ENCODE measurements around the gene ARID2.

The ARID2 gene

GRCh38 chr12:45872446-45872845 lies 142.9 kb downstream of the ARID2 start:
- Histone ChIP-seq H3F3A (ENCODE audit: control insufficient read depth, insufficient read depth) (no peaks in the 10 kb centered on the region), H3K27ac (ENCODE audit: low read depth, low read length) (no peak overlapping the region), H3K79me2 (ENCODE audit: control insufficient read depth, low read length) (no peaks in the 10 kb centered on the region), H3K4me2 (ENCODE audit: low read length) (no peak overlapping the region), H4K20me1 (ENCODE audit: control insufficient read depth, insufficient read depth, low read depth, low read length) (no peaks in the 10 kb centered on the region), H3K4me3 (ENCODE audit: low read length) (no peak overlapping the region), H3K9me2 (replicated peaks; ENCODE audit: control insufficient read depth, low read length) (no peaks in the 10 kb centered on the region), H3K36me3 (ENCODE audit: control insufficient read depth, low read length) (peaks cover 56% of the 10 kb centered on the region), H3K27me3 (ENCODE audit: control insufficient read depth, low read length) (no peaks in the 10 kb centered on the region), H3K4me1 (ENCODE audit: control insufficient read depth, low read length) (no peaks in the 10 kb centered on the region), H3K9me3 (ENCODE audit: control insufficient read depth, insufficient read depth, low read length) (no peaks in the 10 kb centered on the region)
- TF ChIP-seq EZH2phosphoT487 (IDR thresholded peaks at IDR 0.05; ENCODE audit: borderline replicate concordance, low read length) (no peak), CTCF (IDR thresholded peaks at IDR 0.05; ENCODE audit: low read depth, low read length, poor library complexity, severe bottlenecking) (no peak)

DNA sequence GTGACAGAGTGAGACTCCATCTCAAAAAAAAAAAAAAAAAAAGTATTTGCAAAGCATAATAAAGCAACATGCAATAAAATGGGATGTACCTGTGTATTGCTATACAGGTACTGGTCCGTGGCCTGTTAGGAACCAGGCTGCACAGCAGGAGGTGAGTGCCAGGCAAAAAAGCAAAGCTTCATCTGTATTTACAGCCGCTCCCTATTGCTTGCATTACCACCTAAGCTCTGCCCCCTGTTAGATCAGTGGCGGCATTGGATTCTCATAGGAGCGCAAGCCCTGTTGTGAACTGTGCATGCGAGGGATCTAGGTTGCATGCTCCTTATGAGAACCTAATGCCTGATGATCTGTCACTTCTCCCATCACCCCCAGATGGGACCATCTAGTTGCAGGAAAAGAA lies 147.6 kb downstream of the ARID2 start:
- Histone ChIP-seq H3K36me3 (ENCODE audit: control insufficient read depth, low read length) (peaks cover 74% of the 10 kb centered on the region), H3K4me3 (ENCODE audit: low read length) (no peak overlapping the region), H3K4me1 (ENCODE audit: control insufficient read depth, low read length) (no peaks in the 10 kb centered on the region), H3K4me2 (ENCODE audit: low read length) (no peak overlapping the region), H3K27ac (ENCODE audit: low read depth, low read length) (no peak overlapping the region), H3K9me3 (ENCODE audit: control insufficient read depth, insufficient read depth, low read length) (no peaks in the 10 kb centered on the region), H3K9me2 (replicated peaks; ENCODE audit: control insufficient read depth, low read length) (no peaks in the 10 kb centered on the region), H4K20me1 (ENCODE audit: control insufficient read depth, insufficient read depth, low read depth, low read length) (no peaks in the 10 kb centered on the region), H3F3A (ENCODE audit: control insufficient read depth, insufficient read depth) (no peaks in the 10 kb centered on the region), H3K79me2 (ENCODE audit: control insufficient read depth, low read length) (no peaks in the 10 kb centered on the region), H3K27me3 (ENCODE audit: control insufficient read depth, low read length) (no peaks in the 10 kb centered on the region)
- no peak for TF ChIP-seq CTCF (IDR thresholded peaks at IDR 0.05; ENCODE audit: low read depth, low read length, poor library complexity, severe bottlenecking)
- TF ChIP-seq EZH2phosphoT487 (IDR thresholded peaks at IDR 0.05; ENCODE audit: borderline replicate concordance, low read length), result no peak

GRCh38 chr12:45878630-45879255 lies 149.2 kb downstream of the ARID2 start:
- H3K27me3 ChIP-seq (ENCODE audit: control insufficient read depth, low read length), result no peaks in the 10 kb centered on the region
- no peak overlapping the region for H3K4me2 ChIP-seq (ENCODE audit: low read length)
- H4K20me1 ChIP-seq (ENCODE audit: control insufficient read depth, insufficient read depth, low read depth, low read length), result no peaks in the 10 kb centered on the region
- peaks cover 68% of the 10 kb centered on the region for H3K36me3 ChIP-seq (ENCODE audit: control insufficient read depth, low read length)
- no peaks in the 10 kb centered on the region for H3K9me2 ChIP-seq (replicated peaks; ENCODE audit: control insufficient read depth, low read length)
- no peak overlapping the region for H3K4me3 ChIP-seq (ENCODE audit: low read length)
- no peaks in the 10 kb centered on the region for H3F3A ChIP-seq (ENCODE audit: control insufficient read depth, insufficient read depth)
- H3K27ac ChIP-seq (ENCODE audit: low read depth, low read length), result no peak overlapping the region
- H3K79me2 ChIP-seq (ENCODE audit: control insufficient read depth, low read length), result no peaks in the 10 kb centered on the region
- H3K9me3 ChIP-seq (ENCODE audit: control insufficient read depth, insufficient read depth, low read length), result 0 out of 2 replicates have a peak, but pooled peaks cover 2% of the 10 kb centered on the region
- TF ChIP-seq EZH2phosphoT487 (IDR thresholded peaks at IDR 0.05; ENCODE audit: borderline replicate concordance, low read length) (no peak), CTCF (IDR thresholded peaks at IDR 0.05; ENCODE audit: low read depth, low read length, poor library complexity, severe bottlenecking) (no peak)
- no peaks in the 10 kb centered on the region for H3K4me1 ChIP-seq (ENCODE audit: control insufficient read depth, low read length)

Data from DOHH2 (cell line).